NCI-H748 (cell line): ENCODE measurements around the gene PSMD11.

Experiments used
- DNase-seq: peaks from one replicate; lab custom pipeline; 2025; ENCODE audit not compliant: unreplicated experiment; lab: John Stamatoyannopoulos, UW

Gene PSMD11

DNA sequence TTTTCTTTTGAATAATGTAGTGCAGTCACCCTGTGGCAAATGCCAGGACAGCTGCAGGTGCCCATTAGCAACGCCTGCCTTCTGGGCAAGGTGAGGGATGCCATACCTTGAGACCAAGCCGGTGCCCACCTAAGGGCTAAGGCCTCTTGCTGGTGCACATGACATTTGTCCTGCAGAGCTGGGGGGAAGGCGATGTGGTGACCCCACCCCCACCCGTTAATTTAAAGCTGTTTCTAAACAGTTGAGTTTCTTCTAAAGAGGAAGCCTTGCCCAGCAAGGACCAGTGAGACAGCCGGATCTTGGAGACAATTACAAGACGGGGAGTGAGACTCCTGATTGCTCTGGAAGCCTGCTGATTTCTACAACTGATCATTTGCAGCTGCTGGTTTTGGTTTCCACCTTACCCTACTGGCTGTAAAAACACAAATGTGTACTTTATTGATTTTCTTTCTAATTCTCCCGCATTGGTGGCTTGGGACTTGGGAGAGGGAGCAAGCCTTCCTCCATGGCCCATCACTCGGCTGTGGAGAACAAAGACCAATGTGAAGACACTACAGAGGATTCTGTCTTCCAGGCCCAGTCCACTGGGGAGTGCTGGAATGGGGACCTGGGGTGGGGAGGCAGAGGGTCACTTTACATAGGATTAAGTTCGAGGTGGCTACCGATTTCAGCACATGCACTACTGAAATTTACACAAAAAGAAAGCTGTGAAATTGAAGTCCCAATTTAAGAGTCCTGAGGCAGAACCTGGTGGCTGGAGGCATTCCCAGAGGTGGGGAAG lies 45.2 kb downstream of the PSMD11 start:
- no peak for DNase-seq

DNA sequence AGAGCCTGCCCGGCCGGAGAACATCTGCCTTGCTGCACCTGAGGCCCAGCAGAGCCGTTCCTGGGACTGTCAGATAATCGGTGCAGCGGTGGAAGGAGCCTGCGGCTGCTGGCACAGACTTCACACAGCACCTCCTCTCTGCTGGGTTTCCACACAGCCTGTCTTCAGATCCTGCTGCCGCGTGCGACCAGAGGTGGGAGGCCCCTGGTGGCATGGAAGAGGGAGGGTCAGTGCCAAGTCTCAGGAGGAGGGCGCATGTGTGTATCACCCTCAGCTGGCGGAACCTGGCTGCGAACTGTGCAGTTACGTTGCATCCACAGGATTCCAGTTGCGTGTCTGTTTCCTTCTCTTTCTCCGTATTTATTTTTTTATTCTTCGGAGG lies 45.8 kb downstream of the PSMD11 start:
- DNase-seq, result peak; percentile 60

DNA sequence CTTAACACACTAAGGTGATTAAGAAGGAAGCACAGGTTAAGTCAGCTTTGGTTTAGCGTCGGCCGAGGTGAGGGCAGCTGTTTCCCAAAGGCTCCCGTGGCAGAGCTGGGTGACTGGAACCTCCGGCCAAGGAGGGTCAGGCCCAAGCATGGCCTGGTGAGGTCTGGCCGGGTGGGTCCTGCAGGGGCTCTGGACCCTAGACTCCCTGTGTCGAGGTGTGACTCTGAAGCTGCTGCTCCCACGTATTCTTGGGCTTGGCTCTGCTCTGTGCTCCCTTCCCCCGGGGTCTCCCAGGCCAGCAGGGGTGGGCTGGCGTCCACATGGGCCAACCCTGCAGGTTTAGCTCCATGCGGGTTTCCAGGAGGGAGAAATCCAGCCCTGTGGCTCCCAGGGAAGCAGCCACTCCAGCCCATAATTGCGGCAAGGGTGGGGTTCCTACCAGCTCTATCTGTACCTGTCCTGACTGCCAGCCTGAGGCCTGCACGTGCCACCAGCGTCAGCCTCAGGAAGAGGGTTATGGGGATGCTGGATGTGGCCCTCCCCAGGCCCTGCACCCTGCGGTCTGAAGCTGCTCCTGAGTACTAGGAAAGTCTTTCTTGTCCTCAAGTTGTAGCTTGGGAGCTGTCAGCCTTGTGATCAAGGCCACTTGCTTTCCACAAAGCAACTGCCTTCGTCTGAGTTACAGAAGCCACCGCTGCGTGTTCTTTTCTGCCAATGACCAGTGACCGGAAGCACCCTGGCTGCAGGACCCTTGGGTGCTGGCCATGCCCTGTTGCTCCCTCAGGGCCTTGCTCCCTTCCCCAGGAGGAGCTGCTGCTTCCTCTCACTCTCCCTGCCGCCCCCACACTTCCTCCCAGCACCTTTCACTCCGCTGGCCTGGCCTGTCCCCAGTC lies 47.3 kb downstream of the PSMD11 start:
- no peak for DNase-seq

DNA sequence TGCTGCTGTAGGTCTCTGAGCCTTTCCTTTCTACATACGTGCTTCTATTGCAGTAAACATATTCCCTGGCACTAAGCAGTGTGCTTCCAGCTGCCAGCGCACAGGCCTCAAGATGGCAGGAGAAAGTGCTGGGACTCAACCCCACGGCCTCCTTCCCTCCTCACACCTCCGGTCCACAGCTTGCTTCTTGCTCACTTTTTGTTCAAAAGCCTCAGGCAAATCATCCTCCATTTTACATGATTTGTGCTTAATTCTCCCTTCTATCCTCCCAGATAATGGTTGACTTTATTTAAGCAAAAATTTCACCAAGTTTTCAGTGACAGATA lies 47.9 kb downstream of the PSMD11 start:
- no peak for DNase-seq

DNA sequence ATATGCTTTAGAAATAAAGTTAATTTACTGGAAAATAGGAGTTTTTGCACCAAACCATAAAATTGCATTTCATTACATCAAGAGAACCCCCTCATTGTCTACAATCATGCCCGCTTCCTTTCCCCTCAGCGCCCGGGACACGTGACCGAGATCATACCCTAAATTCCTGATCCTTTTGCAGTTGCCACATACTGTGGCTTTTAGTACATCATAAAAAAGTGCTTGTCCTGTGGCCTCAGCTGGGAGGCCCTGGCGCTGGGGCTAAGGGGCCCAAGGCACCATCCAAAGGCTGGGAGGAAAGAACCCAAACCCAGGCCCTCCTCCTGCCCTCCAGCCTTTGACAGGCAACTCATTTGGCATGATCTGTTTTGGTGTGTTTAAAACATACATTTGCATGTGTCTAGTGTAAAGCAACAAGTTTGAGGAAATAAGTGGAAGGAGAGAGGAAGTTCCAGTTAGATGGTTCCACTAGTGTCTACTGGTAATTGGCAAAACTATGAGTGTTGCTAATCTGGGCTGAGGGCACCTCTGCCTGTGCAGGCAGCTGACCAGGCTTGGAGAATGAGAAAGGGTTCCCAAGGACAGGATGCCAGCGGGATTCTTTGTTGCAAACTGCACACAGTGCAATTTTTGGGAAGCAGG lies 48.5 kb downstream of the PSMD11 start:
- no peak for DNase-seq

DNA sequence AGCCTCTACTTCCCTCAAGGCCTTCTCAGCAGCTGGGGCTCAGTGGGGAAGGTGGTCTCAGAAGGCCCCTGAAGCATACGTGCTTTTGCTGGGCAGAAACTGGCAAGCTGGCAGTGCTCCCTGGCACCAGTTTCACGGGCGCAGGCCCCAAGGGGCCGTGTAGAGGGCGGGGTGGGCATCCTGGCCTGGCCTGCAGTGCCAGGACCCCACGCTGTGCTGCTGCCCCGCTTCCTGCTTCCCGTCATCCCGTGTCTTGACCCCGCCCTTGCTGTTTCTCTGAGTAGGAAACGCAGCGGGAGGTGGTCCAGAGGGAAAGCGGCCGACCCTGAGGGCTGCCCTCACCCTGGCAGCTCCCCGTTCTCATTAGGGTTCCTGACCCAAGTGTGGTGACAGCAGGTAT lies 49.3 kb downstream of the PSMD11 start:
- no peak for DNase-seq

DNA sequence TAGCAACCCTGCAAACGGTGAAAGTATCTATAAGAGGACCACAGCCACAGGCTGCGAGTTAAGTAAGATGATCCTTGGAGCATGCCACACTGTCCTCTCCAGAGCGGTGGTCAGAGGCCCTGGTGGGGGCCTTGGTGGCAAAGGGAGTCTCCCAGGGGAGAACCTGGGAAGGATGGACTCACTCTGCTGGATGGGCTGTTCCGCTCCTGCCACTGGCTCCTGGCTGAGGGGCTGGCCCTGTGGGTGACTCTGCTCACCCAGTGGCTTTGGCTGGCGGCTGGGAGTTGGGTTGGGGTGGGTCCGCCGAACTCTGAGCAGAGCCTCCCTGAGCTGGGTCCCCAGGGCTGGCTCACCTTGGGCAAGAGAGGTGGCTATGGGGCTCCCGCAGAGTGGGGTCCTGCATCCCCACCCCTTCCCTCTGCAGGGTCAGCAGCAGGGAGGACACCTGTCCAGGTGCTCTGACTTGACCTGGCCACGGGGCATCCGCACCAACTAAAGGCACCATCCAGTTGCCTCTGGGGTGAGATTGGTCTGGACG lies 49.7 kb downstream of the PSMD11 start:
- DNase-seq, result no peak

DNA sequence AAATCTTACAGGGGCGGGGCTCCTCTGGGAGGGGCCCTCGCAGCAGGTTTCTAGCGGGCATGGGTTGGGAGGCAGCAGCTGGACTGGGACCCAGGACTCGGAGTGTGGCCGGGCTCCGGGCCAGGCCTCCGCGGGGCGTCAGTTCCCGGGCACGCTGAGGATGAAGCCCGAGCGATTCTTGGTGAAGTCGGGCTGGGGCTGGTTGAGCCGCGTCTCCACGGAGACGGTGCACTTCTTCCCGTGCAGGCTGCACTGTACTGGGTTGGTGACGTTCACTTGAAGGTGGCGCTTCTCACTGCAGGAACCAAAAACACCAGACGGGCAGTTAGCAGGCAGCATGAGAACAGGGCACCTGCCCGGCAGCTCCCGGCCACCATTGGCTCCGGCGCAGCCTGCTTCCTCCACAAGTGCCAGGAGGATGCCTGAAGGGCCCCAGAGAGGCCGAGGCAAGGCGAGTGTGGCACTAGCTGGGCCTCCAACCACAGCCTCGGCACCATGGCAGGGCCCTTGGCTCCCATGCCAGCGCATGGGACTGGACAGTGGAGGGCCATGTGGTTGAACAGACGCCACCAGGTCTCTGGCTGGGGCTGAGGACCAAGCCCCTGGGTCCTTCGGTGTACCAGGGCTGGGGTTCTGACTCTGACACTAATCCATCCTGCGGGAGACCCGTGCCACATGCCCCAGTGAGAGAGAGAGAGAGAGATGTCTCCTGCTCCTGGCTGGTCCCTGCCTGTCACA lies 50.5 kb downstream of the PSMD11 start:
- peak; percentile 75 for DNase-seq

DNA sequence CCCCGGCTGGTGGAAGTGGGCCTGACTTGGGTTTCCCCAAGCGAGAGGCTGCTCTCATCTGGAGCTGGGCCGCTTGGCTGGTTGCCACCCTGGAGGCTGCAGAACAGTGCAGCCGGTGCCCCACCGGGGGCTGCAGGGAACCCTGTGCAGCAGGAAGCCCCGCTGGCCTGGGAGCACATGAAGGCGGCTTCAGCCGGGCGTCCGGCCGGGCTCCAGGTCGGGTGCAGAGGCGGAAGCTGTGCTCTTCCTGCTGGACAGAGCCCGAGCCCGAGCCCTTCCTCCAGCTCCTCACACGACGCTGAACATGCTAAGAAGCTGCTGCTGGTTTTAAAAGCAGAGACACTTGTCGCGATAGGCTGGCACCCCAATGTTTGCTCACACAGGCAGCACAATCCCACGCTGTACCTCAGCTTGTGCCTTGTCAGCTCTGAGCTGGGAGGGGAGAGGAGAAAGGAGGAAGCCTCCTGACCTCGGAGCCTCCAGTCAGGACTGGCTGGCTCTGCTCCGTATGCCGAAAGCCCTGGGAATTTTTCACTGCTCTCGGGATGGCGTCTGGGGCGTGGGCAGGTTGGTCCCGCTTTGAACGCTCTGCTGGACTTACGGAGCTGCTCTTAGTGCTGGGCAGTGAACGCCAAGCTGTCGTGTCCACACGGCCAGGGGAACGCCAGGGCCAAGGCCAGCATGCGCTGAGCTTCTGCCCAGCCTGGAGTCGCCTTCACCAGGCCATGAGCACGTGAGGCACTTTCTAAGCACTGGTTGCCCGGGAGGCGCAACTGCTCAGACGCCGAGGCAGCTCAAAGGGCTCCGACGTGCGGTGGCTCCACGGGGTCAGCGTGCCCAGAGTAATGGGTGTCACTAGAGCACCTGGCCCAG lies 51.3 kb downstream of the PSMD11 start:
- DNase-seq, result no peak

DNA sequence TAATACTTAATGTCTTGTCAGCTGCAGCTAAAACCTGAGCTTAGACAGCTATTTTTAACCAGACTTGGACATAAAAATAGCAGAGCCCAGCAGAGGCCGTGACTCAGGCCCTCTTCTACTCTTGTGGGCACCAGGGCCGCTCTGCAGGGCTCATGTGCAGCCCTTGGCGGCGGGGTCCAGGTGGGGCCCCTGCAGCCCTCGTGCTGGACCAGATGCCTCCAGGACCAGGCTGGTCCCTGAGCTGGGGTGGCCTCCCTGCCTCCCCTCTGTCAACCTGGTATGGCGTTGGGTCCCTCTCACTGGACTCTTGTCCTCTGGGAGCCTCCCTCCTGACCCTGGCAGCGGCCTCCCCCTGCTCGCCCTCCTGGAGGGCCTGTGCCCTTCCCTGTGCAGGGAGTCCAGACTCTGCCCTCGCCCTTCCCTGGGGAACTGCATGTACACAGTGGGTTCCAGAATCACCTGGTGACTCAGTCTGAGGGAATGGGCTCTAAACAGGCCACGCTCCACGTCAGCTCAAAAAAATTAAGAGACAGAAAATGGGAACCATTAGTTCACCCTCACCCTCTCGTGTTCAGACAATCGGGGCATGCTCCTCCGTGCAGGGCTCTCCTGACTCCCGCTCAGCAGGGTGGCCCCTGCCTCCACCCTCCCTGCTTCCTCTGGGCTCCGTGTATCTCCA lies 52.2 kb downstream of the PSMD11 start:
- DNase-seq, result no peak

DNA sequence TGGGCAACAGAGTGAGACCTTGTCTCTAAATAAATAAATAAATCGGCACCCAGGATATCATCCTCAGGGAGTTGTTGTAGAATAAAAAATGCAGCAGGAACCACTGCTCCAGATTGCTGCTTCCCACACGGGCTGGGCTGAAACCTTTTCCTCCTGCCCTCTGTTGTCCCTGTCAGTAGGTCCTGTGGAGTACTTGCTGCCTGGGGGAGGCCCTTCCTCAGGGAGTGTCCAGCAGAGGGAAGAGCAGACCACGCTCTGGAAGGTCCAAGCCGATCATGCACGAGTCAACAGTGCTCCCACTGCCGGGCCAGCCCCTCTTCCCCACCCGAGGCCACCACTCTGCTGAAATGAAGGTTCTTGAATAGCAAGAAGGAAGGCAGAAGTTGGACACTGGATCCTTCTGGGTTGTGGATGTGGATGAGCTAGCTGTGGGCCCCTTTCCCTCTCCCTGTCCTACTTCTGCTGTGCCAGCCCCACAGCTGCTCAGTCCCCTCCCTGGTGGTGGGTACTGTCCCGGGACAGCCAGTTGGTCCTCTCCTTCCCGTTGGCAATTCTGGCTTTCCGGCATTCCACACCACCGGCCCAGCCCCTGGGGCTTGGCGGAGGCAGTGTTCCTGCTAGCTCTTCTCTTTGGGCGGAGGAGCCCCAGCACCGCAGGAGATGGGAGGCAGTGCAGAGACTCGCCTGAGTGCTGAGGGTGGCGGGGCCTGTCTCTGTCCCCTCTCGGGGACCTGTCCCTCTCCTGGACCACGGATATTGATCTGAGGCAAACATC lies 53.3 kb downstream of the PSMD11 start:
- DNase-seq, result peak; percentile 14

DNA sequence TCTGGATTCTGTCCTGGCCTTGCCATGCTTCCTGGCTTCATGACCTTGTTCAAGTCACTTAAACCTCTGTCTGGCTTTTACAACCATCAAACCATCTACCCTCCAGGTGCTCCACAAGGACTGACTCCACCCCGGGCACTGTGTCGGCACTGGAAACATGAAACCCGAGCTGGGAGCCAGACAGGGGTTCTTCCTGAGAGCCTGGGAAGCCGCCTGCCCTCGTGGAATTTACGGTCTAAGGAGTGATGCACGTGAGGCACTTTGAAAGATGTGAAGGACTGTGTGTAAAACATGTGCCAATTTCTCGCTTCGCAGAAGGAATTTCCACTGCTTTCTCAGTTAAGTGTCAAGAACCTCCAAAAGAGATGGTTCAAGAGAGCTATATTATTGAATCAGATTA lies 54.1 kb downstream of the PSMD11 start:
- DNase-seq, result peak; percentile 70

DNA sequence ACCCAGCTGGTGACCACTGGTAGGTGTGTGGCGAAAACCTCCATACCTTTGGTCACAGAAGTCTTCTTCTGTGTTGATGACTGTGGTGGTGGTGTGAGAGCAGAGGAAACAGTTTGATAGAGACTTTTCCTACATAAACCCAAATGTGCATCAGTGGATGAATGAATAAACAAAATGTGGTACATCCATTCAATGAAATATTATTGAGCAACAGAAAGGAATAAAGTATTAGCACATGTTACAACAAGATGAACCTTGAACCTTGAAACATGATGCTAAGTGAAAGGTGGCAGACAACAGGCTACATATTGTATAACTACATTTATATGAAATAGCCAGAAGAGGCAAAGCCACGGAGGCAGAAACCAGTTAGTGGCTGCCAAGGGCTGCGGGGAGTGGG lies 57.7 kb downstream of the PSMD11 start:
- no peak for DNase-seq

DNA sequence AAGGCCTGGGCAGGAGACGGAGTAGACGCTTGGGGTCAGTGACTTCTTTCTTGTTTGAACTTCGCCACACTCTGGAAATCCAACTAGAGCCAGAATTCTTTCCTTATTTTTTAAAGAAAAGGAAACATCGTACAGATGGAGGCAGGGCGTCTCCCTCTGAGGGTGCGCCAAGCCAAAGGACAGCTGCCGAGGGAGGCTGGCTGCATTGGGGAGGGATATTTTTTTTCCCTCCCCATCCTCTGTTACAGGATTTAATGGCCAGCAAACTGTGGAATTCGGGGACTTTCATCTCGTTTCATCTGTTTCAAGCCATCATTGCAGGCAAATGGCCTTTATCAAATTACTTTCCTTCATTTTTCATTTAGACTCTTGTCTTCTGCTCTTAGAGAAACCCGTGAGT lies 58.4 kb downstream of the PSMD11 start:
- DNase-seq, result no peak

DNA sequence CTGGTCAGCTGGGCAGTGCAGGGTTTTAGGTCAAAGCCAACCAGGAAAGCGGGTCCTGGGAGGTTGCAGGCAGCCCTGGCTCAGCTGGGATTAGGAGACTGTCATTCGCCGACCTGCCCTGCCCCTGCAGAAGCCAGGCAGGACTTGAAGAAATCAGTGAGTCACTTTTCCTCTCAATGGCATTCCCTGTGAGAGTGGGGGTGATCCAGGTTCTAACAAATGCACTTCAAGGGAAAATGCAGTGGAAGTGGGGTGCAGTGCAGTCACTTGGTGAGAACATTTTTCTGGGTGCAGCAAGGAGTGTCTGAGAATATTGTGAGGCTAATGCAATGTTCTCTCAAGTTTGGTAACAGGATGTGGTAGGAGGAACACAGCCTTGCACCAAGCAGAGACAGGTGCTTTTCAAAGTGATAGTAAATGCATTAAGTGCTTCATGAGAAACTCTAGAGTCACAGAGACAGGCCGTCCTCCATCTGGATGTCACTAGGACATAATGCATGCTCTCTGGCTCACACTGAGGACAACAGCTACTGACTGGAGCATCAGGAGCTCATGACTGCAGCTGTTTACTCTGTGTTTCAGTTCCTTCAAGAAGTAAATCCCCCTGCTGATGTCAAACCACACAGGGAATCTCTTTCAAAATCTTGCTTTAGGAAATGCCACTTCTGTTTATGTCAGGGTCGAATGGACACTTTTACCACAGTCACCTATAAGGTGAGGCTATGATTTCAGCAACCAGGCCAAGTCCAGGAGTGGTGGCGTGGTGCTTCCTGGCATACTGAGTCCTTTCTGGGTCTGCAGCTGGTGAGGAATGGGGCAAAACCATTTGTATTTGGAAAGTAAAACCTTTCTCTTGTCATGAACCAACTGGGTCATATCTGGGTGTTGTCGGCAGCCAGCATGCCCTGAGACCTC lies 59.2 kb downstream of the PSMD11 start:
- DNase-seq, result no peak

DNA sequence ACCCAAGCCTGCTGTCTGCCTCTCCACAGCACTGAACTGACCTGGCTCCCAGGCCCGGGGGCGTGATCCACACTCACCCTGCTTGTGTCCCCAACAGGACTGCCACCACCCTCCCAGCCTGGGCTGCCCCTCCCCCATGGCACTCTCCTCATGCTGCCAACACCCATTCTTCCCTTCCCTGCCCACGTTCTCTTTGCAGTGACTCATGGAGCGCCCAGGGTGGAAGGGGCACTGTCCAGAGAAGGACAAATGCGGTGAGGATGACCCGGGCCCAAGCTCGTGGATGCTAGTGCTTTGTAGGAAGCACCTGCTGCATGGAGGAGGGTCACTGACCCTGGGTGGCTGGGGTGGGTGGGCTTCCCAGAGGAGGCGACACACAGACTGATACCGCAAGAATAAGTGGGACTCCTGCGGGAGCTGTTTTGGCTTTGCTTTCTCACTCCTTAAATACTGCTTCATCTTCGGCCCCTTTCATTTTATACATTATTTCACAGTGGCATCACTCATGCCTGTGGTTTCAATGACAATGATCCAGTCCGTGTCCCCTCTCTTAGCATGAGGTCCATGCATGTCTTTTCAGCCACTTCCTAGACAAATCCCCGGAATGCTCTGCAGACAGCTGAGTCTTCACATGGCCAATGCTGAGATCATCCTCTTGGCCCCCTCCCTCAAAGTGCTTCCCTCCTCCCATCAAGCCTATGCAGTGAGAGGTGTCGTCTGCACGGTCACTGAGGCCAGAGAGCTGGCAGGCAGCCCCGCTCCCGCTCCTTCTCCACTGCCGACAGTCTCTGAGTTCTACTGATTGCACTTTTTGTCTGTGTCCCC lies 60.1 kb downstream of the PSMD11 start:
- DNase-seq, result no peak

DNA sequence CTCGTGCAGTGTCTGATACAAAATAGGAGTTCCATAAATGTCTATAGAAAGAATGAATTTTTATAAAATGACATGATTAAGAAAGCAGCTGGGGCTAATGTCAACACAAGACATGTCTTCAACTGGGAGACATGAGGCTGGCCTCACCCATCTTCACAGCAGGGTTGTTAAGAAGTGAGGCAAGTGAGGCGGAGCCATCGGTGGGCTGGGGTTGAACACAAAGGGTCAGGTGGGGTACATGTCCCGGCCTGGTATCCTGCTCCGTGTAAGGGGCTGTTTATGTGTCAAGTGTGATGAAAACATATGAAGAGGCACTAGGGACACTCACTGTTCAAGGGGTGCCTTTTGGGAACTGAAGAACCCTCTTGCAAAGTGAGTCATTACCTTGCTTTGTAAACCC lies 64.6 kb downstream of the PSMD11 start:
- DNase-seq, result no peak
